ENCODE data around the gene MRPL30. TPM values are rescaled to one million over a fixed set of nuclear protein-coding genes. Genes with fewer than 3 reads are reported as not detected.

MRPL30 gene
- total and polyA plus RNA-seq, 2 donors (not counting 3 experiments of a cell fraction or from before 2014, with no cell fraction given), result 14.7 to 28.4 TPM

DNA sequence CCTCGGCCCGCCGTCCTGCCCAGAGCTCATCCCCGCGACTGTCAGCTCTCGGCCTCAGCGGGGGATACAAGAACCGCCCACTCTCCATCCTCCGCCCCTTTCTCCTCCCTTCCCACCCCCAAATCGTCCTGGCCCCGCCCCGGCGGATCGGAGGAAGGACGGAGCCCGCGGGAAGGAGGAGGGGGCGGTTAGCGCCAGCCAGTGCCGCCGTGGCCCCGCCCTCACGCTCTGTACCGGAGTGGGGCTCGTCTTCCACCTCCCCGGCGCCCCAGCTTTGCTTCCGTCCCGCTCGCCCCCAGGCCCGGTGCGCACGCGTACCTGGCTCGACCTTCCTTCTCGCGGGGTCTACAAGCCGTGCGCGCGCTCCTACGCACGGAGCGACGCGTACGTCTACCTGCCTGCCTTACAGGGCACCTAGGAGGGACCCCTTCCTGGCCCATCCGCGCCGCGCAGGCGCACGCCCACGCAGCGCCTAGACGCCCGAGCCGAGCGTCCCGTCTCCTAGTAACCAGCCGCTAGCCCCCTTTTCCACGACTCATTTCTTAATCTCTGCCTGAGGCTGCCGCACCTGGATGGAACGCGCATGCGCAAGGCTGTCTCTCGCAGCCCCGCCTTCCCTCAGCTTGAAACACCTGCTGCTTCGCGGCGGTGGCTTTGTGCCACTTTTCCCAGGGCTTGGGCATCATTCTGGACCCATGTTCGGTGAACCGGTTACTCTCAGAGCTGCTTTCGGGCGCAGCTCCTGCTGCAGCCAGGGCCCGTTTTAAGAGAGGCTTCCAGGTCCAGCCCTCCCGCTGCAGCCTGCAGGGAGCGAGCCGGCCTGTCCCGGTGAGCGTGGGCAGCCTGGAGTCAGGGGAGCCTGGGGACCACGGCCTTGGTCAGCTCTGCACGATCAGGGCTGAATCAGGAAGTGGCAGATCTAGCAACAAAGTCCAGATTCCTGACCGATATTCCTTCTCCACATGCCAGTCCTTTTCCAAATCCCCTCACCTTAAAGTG is 39.6 kb upstream of the MRPL30 start, which contains the start of gene C2orf15:
Gene C2orf15 (plus strand): TSS at position 598 of the 999 bp plus-strand sequence. CDS start 8,852 bp downstream, outside the sequence.
- no peaks in the 10 kb centered on the region for H3K36me3 ChIP-seq (ENCODE audit: control insufficient read depth in 2 of 2, extremely low read depth in 1 of 2, insufficient read depth in 2 of 2, low read length in 2 of 2)
- H3K27ac ChIP-seq (ENCODE audit: insufficient read depth, low read depth, low read length), result no peak within 1 kb of the TSS
- H3K4me3 ChIP-seq (replicated peaks in 1 of 3; ENCODE audit: insufficient read depth in 1 of 3, low read depth in 1 of 3, low read length in 3 of 3), result peak within 1 kb of the TSS; percentile 66 to 79 (median 68)
- ChIA-PET POLR2A (interaction anchor here (1.2 kb wide), 1 partner anchor 39 kb away, joined by 3 read pairs; the partner anchor contains the start of genes MITD1 and MRPL30), CTCF (interaction anchor here (0.8 to 1.5 kb wide), 6 partner anchors 9 to 492 kb away, joined by 3 to 6 read pairs (median 3); partner anchors contain the start of genes LIPT1 and TSGA10)
- peak within 1 kb of the TSS; percentile 95 for H3K4me2 ChIP-seq (ENCODE audit: insufficient read depth, low read length)
- H3K9me1 ChIP-seq (replicated peaks; ENCODE audit: control insufficient read depth, extremely low read depth, insufficient read depth, low read length), result no peaks in the 10 kb centered on the region
- DNase-seq (ENCODE audit: low read depth, low spot score) (peak; percentile 84), FAIRE-seq (peak; percentile 76)
- H3K9ac ChIP-seq (replicated peaks; ENCODE audit: extremely low read depth, insufficient read depth, low read length), result peak within 1 kb of the TSS; percentile 38
- peaks cover 21 to 31% of the 10 kb centered on the region in 2 experiments for H3K27me3 ChIP-seq (ENCODE audit: control insufficient read depth in 2 of 2, insufficient read depth in 2 of 2, low read length in 2 of 2)
- dilution Hi-C loops (cut with MboI; ENCODE audit: extremely low pct_ligation_motif_present, low sequenced_read_pairs), result no loop called here
- H3K79me2 ChIP-seq (ENCODE audit: control insufficient read depth, insufficient read depth, low read length), result no peaks in the 10 kb centered on the region
- H3K4me1 ChIP-seq (ENCODE audit: control insufficient read depth, extremely low read depth, insufficient read depth, low read length), result peaks cover 7% of the 10 kb centered on the region
- H4K20me1 ChIP-seq (replicated peaks; ENCODE audit: control insufficient read depth, extremely low read depth, insufficient read depth, low read length), result no peaks in the 10 kb centered on the region
- BruUV-seq (replicated peaks), result no TSS peak
- peak within 1 kb of the TSS; percentile 99 for H2AFZ ChIP-seq (ENCODE audit: low read depth, low read length)
- H3K9me3 ChIP-seq (replicated peaks; ENCODE audit: control insufficient read depth, insufficient read depth, low read length), result no peaks in the 10 kb centered on the region
- intact Hi-C loops (cut with micrococcal nuclease), result loop anchor here (1.0 kb wide), 2 partner anchors 14 to 40 kb away; partner anchors contain the start of genes MITD1 and MRPL30
- TF ChIP-seq, protein P1, sequence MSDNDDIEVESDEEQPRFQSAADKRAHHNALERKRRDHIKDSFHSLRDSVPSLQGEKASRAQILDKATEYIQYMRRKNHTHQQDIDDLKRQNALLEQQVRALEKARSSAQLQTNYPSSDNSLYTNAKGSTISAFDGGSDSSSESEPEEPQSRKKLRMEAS (IDR thresholded peaks at IDR 0.05; ENCODE audit: insufficient read depth, insufficient read length), result no peak
- TF ChIP-seq POLR2A (IDR thresholded peaks at IDR 0.05; ENCODE audit: low read depth, low read length) (peak; percentile 1), EZH2 (IDR thresholded peaks at IDR 0.05; ENCODE audit: borderline replicate concordance, low read depth, low read length, severe bottlenecking) (no peak)

DNA sequence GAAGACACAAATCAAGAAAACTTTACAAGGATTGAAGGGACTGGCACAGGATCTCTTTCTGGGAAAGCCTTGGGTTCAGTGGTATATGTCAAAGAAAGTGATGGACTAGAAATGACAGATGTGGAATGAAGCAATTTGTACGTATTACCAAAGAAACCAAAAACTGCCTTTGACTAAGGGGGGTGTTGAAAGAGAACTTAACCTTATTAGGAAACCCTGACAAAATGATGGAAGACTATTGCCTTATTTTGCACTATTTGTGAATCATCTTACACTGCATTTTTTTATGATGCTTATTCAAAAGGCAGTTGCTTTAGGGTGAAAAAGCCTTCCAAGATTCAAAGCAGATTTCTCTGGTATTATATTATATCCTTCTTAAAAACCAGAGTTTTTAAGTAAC is 30.3 kb upstream of the MRPL30 start:
- peaks cover 0 to under 1% of the 10 kb centered on the region in 2 experiments for H3K27me3 ChIP-seq (ENCODE audit: control insufficient read depth in 2 of 2, insufficient read depth in 2 of 2, low read length in 2 of 2)
- no peak overlapping the region for H3K4me3 ChIP-seq (replicated peaks in 1 of 3; ENCODE audit: insufficient read depth in 1 of 3, low read depth in 1 of 3, low read length in 3 of 3)
- H2AFZ ChIP-seq (ENCODE audit: low read depth, low read length), result no peak overlapping the region
- intact Hi-C loops (cut with micrococcal nuclease), result no loop called here
- no peak overlapping the region for H3K4me2 ChIP-seq (ENCODE audit: insufficient read depth, low read length)
- FAIRE-seq, result no peak
- ChIA-PET CTCF (interaction anchor here (1.1 kb wide), 1 partner anchor 10 kb away, joined by 3 read pairs; no protein-coding TSS in a partner anchor), POLR2A (no interaction called here)
- no peaks in the 10 kb centered on the region for H3K9me1 ChIP-seq (replicated peaks; ENCODE audit: control insufficient read depth, extremely low read depth, insufficient read depth, low read length)
- H4K20me1 ChIP-seq (replicated peaks; ENCODE audit: control insufficient read depth, extremely low read depth, insufficient read depth, low read length), result no peaks in the 10 kb centered on the region
- dilution Hi-C loops (cut with MboI; ENCODE audit: extremely low pct_ligation_motif_present, low sequenced_read_pairs), result no loop called here
- no peak for DNase-seq (ENCODE audit: low read depth, low spot score)
- no peak overlapping the region for H3K27ac ChIP-seq (ENCODE audit: insufficient read depth, low read depth, low read length)
- TF ChIP-seq MYC (IDR thresholded peaks at IDR 0.05; ENCODE audit: low read depth, low read length), result no peak
- TF ChIP-seq GATA2 (IDR thresholded peaks at IDR 0.05; ENCODE audit: insufficient read depth, insufficient read length, low read depth, low read length), result no peak
- TF ChIP-seq, protein P2, sequence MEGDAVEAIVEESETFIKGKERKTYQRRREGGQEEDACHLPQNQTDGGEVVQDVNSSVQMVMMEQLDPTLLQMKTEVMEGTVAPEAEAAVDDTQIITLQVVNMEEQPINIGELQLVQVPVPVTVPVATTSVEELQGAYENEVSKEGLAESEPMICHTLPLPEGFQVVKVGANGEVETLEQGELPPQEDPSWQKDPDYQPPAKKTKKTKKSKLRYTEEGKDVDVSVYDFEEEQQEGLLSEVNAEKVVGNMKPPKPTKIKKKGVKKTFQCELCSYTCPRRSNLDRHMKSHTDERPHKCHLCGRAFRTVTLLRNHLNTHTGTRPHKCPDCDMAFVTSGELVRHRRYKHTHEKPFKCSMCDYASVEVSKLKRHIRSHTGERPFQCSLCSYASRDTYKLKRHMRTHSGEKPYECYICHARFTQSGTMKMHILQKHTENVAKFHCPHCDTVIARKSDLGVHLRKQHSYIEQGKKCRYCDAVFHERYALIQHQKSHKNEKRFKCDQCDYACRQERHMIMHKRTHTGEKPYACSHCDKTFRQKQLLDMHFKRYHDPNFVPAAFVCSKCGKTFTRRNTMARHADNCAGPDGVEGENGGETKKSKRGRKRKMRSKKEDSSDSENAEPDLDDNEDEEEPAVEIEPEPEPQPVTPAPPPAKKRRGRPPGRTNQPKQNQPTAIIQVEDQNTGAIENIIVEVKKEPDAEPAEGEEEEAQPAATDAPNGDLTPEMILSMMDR (IDR thresholded peaks at IDR 0.05; ENCODE audit: extremely low read depth in 1 of 2, insufficient read depth in 1 of 2, low read depth in 1 of 2, low read length in 2 of 2), result no peak
- no peak for TF ChIP-seq JUN (IDR thresholded peaks at IDR 0.05; ENCODE audit: borderline replicate concordance, insufficient read depth, insufficient read length, low read depth)
- no peak for TF ChIP-seq EZH2 (IDR thresholded peaks at IDR 0.05; ENCODE audit: borderline replicate concordance, low read depth, low read length, severe bottlenecking)
- TF ChIP-seq, protein P1 (IDR thresholded peaks at IDR 0.05; ENCODE audit: insufficient read depth, insufficient read length), result no peak
- no peak for TF ChIP-seq FOS (IDR thresholded peaks at IDR 0.05; ENCODE audit: borderline replicate concordance, insufficient read depth, low read length)
- no peak for TF ChIP-seq POLR2AphosphoS5 (IDR thresholded peaks at IDR 0.05; ENCODE audit: insufficient read depth, low read depth, low read length)
- no peak for TF ChIP-seq POLR2A (IDR thresholded peaks at IDR 0.05; ENCODE audit: low read depth, low read length)
- H3K79me2 ChIP-seq (ENCODE audit: control insufficient read depth, insufficient read depth, low read length), result peaks cover 2% of the 10 kb centered on the region
- peaks cover 8% of the 10 kb centered on the region for H3K4me1 ChIP-seq (ENCODE audit: control insufficient read depth, extremely low read depth, insufficient read depth, low read length)
- BruUV-seq (replicated peaks), result no TSS peak
- no peaks in the 10 kb centered on the region for H3K9me3 ChIP-seq (replicated peaks; ENCODE audit: control insufficient read depth, insufficient read depth, low read length)
- H3K9ac ChIP-seq (replicated peaks; ENCODE audit: extremely low read depth, insufficient read depth, low read length), result no peak overlapping the region
- H3K36me3 ChIP-seq (ENCODE audit: control insufficient read depth in 2 of 2, extremely low read depth in 1 of 2, insufficient read depth in 2 of 2, low read length in 2 of 2), result no peaks in the 10 kb centered on the region
